GM12878 (cell line): Measurements from ENCODE around the gene VASH1. TPM values are rescaled to one million over a fixed set of nuclear protein-coding genes. Genes with fewer than 3 reads are reported as not detected.
"Not testable (repeated sequence)": the region's sequence is repeated elsewhere in the genome, so short reads cannot be mapped to it uniquely, and the experiment has no call there.

Experiments used
- ATAC-seq: fragments of 200-7000 bp; cut with Tn5 transposase; 3 replicates; pipeline ENCODE4 v1.9.1; 2020; ENCODE audit warnings: mild to moderate bottlenecking, moderate library complexity
- BruUV-seq: library from RNA; stranded (reverse); fragments of 400-500 nt; replicated peaks from 2 replicates; lab custom pipeline; 2021; lab: Mats Ljungman, UMichigan
- CTCF ChIA-PET: fragments of 300-600 bp; sonication (Branson Sonifier 250); formaldehyde crosslinking; extraction: SDS; loops from one replicate; lab custom pipeline; 2021; ENCODE audit warnings: inconsistent platforms; lab: Yijun Ruan, JAX
- POLR2A ChIA-PET: fragments of 350-600 bp; formaldehyde crosslinking; extraction: SDS; loops from one replicate; lab custom pipeline; 2021; ENCODE audit warnings: inconsistent platforms; lab: Charles Lee
- RAD21 ChIA-PET: fragments of 300-600 bp; sonication (Branson Sonifier 250); formaldehyde crosslinking; loops from one replicate; lab custom pipeline; 2023; ENCODE audit warnings: antibody characterized with exemption; ENCODE audit not compliant: unreplicated experiment; lab: Charles Lee
- SMC1A ChIA-PET: fragments of 300-600 bp; sonication (Branson Sonifier 250); formaldehyde crosslinking; loops from one replicate; lab custom pipeline; 2023; ENCODE audit not compliant: unreplicated experiment, uncharacterized antibody; lab: Charles Lee
- DNase-seq: peaks from one replicate; pipeline ENCODE4 v3.0.0-alpha.2; 2011; ENCODE audit warnings: low read depth, low spot score
- FAIRE-seq: peaks from 3 replicates; lab custom pipeline; 2011; peaks lifted over from hg19 to GRCh38; lab: Jason Lieb, UNC
- H2AFZ ChIP-seq: 2 replicates; pipeline ENCODE4 v1.6.0; 2011; ENCODE audit warnings: low read depth, low read length, control low read depth; ENCODE audit not compliant: control insufficient read depth
- H3K27ac ChIP-seq: 2 replicates; pipeline ENCODE4 v1.5.1; 2011; ENCODE audit warnings: control low read depth; ENCODE audit not compliant: control insufficient read depth, insufficient read depth
- H3K27me3 ChIP-seq, 2 experiments: replicated peaks in 1 of 2; 2 replicates each; pipeline versions ENCODE4 v1.6.0 to v1.6.1; 2011; ENCODE audit warnings: low read length in 1 of 2; ENCODE audit not compliant: control insufficient read depth in 2 of 2, insufficient read depth in 2 of 2
- H3K36me3 ChIP-seq, 2 experiments: 2 replicates each; pipeline ENCODE4 v1.5.1; 2011; ENCODE audit warnings: low read length in 1 of 2; ENCODE audit not compliant: control insufficient read depth in 2 of 2, insufficient read depth in 2 of 2
- H3K4me1 ChIP-seq: 2 replicates; pipeline ENCODE4 v1.6.1; 2011; ENCODE audit warnings: mild to moderate bottlenecking, low read length, moderate library complexity, mixed read lengths; ENCODE audit not compliant: control insufficient read depth, insufficient read depth
- H3K4me2 ChIP-seq: 2 replicates; pipeline ENCODE4 v1.6.0; 2011; ENCODE audit warnings: control low read depth; ENCODE audit not compliant: control insufficient read depth, insufficient read depth
- H3K4me3 ChIP-seq: fragments of 200-600 bp; sonication (generic); 2 replicates; pipeline ENCODE4 v1.5.1; 2016
- H3K79me2 ChIP-seq: 2 replicates; pipeline ENCODE4 v1.6.0; 2011; ENCODE audit warnings: low read length; ENCODE audit not compliant: control insufficient read depth, insufficient read depth
- H3K9ac ChIP-seq: 2 replicates; pipeline ENCODE4 v1.8.0; 2011; ENCODE audit warnings: low read length, control low read depth, mixed read lengths; ENCODE audit not compliant: control insufficient read depth, insufficient read depth
- H3K9me3 ChIP-seq: replicated peaks from 3 replicates; pipeline ENCODE4 v1.5.1; 2011; ENCODE audit warnings: mild to moderate bottlenecking, low read length; ENCODE audit not compliant: control insufficient read depth, insufficient read depth
- H4K20me1 ChIP-seq: 2 replicates; pipeline ENCODE4 v1.6.0; 2011; ENCODE audit not compliant: control insufficient read depth, insufficient read depth
- ATF7 ChIP-seq: fragments of 450-650 bp; IDR thresholded peaks from 2 replicates; pipeline ENCODE4 v1.6.1; 2016; ENCODE audit warnings: low read depth, mild to moderate bottlenecking
- BACH1 ChIP-seq: fragments of 450-650 bp; IDR thresholded peaks from 2 replicates; pipeline ENCODE4 v1.6.1; 2017; ENCODE audit warnings: mild to moderate bottlenecking, borderline replicate concordance
- BCL11A ChIP-seq: IDR thresholded peaks from 2 replicates; pipeline ENCODE4 v1.6.1; 2011; ENCODE audit warnings: low read depth, low read length
- BRCA1 ChIP-seq: IDR thresholded peaks from 2 replicates; pipeline ENCODE4 v1.6.1; 2011; ENCODE audit warnings: low read depth, low read length, improper control_type of control experiment
- CBFB ChIP-seq: IDR thresholded peaks from 2 replicates; pipeline ENCODE4 v1.6.1; 2016; ENCODE audit warnings: antibody characterized with exemption, low read depth
- CHD4 ChIP-seq: fragments of 200-600 bp; sonication (generic); IDR thresholded peaks from 2 replicates; pipeline ENCODE4 v1.6.1; 2016; ENCODE audit warnings: mild to moderate bottlenecking
- EZH2 ChIP-seq: IDR thresholded peaks from 2 replicates; pipeline ENCODE4 v1.6.1; 2012; ENCODE audit warnings: low read depth, mild to moderate bottlenecking, control low read depth, inconsistent platforms, low read length, borderline replicate concordance; ENCODE audit not compliant: control insufficient read depth
- HCFC1 ChIP-seq: fragments of 150-350 bp; IDR thresholded peaks from 2 replicates; pipeline ENCODE4 v1.6.1; 2014; ENCODE audit warnings: low read length
- HDAC2 ChIP-seq: fragments of 200-600 bp; sonication (generic); IDR thresholded peaks from 2 replicates; pipeline ENCODE4 v1.6.1; 2017
- MEF2B ChIP-seq: fragments of 450-650 bp; IDR thresholded peaks from 2 replicates; pipeline ENCODE4 v1.6.1; 2018; ENCODE audit warnings: mild to moderate bottlenecking, moderate library complexity; ENCODE audit not compliant: partially characterized antibody, poor library complexity, severe bottlenecking
- MTA3 ChIP-seq: IDR thresholded peaks from 2 replicates; pipeline ENCODE4 v1.6.1; 2012; ENCODE audit warnings: low read length, inconsistent platforms, borderline replicate concordance
- ZNF622 ChIP-seq: fragments of 450-650 bp; IDR thresholded peaks from 2 replicates; pipeline ENCODE4 v1.6.1; 2017; ENCODE audit warnings: mild to moderate bottlenecking, inconsistent platforms
- WGBS: methylation state at CpG from one replicate; pipeline ENCODE4 v1.1.6; 2016; ENCODE audit warnings: low lambda C conversion rate; ENCODE audit not compliant: insufficient replicate concordance, insufficient coverage; ENCODE audit errors: missing lambda C conversion rate; 5-methylcytosine and 5-hydroxymethylcytosine counted together
- in situ Hi-C: fragments of 300-500 bp; cut with MboI; formaldehyde crosslinking; loops from 9 replicates; pipeline ENCODE4 v1.14.3; 2018; ENCODE audit warnings: mixed read lengths
- intact Hi-C: fragments of 100-400 bp; cut with micrococcal nuclease; formaldehyde crosslinking; loops from one replicate; pipeline ENCODE4 v1.14.2; 2022; ENCODE audit not compliant: unreplicated experiment
- polyA plus RNA-seq, 11 experiments: library from polyadenylated mRNA; depleted of rRNA in 4 of 11; unstranded in 6 of 11; stranded (reverse) in 5 of 11; fragments of >200 nt; fragmentation: Nextera tagmentation in 4 of 11; fragmentation: Illumina TruSeq in 1 of 11; extraction: Ambion mirVana in 4 of 11; extraction: Trizol in 1 of 11; gene quantifications; 1 replicate in 1 of 11; 2 replicates in 10 of 11; pipeline versions ENCODE4 v1.2.1 to v1.2.3, GENCODE V29; 2011 to 2016; ENCODE audit warnings: inconsistent platforms in 2 of 11, missing spikeins in 2 of 11, low read depth in 1 of 11
- total RNA-seq, 4 experiments: library from RNA; depleted of rRNA in 3 of 4; stranded (reverse); fragments of >200 nt in 3 of 4; fragmentation: Illumina TruSeq in 1 of 4; extraction: Trizol in 1 of 4; gene quantifications; 2 replicates each; pipeline versions ENCODE4 v1.2.1 to v1.2.3, GENCODE V29; 2013 to 2021

VASH1 gene
- total and polyA plus RNA-seq, 10 of the 15 experiments (the other 5 are each of a cell fraction or from before 2014, with no cell fraction given) = 0.06 to 2.3 (median 0.53) TPM

GRCh38 chr14:76729953-76730505, 31.2 kb upstream of the VASH1 start (continued):
- TF ChIP-seq ZNF622 = no peak
- TF ChIP-seq CBFB = no peak

- ATAC-seq, H3K4me1 ChIP-seq, DNase-seq, BruUV-seq, FAIRE-seq, H3K4me2 ChIP-seq, H4K20me1 ChIP-seq, H3K9ac ChIP-seq, H3K9me3 ChIP-seq, H3K36me3 ChIP-seq, H3K4me3 ChIP-seq, CTCF ChIA-PET, RAD21 ChIA-PET, POLR2A ChIA-PET, H2AFZ ChIP-seq, intact Hi-C loops, H3K27me3 ChIP-seq, H3K27ac ChIP-seq, H3K79me2 ChIP-seq, SMC1A ChIA-PET, in situ Hi-C loops: not testable (repeated sequence)
- WGBS = 68% methylated on average over 18 of the region's 31 CpGs
These were observed 26.8 kb upstream of the VASH1 start for GRCh38 chr14:76734501-76734900.

DNA sequence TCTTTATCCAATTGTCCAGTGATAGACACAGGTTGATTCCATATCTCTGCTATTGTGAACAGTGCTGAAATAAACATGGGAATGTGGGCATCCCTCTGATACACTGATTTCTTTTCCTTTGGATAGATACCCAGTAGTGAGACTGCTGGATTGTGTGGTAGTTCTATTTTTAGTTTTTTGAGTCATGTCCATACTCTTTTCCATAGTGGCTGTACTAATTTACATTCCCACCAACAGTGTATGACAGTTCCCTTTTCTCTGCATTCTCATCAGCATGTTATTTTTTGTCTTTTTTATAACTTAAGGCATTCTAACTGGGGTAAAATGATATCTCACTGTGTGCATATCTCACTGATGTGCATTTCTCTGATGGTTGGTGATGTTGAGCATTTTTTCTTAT, 24.8 kb upstream of the VASH1 start:
- no peak for TF ChIP-seq EZH2
- no peak for TF ChIP-seq CHD4
- TF ChIP-seq HCFC1 = no peak
- no peak for TF ChIP-seq MTA3
- no peak for TF ChIP-seq BCL11A
- TF ChIP-seq HDAC2 = no peak
- no peak for TF ChIP-seq BRCA1
- no peak for TF ChIP-seq ATF7
- TF ChIP-seq BACH1 = no peak
- TF ChIP-seq MEF2B = no peak
- ChIA-PET RAD21 (no interaction called here), CTCF (no interaction called here), SMC1A (no interaction called here), POLR2A (no interaction called here)
- DNase-seq = no peak
- Histone ChIP-seq H2AFZ (no peak overlapping the region), H3K4me1 (no peaks in the 10 kb centered on the region), H3K79me2 (no peaks in the 10 kb centered on the region), H3K9me3 (no peaks in the 10 kb centered on the region; the same call in 1 of the 3 replicates), H3K27ac (no peak overlapping the region), H3K9ac (no peak overlapping the region), H3K27me3 (no peaks in the 10 kb centered on the region), H3K4me2 (no peak overlapping the region), H3K4me3 (no peak overlapping the region), H4K20me1 (no peaks in the 10 kb centered on the region), H3K36me3 (no peaks in the 10 kb centered on the region)
- intact Hi-C loops = no loop called here
- in situ Hi-C loops = no loop called here
- BruUV-seq = no TSS peak
- ATAC-seq = no peak
- FAIRE-seq = no peak
